HCT116 (cell line): ENCODE results near the gene TOPORS. TPM values are rescaled to one million over a fixed set of nuclear protein-coding genes. Genes with fewer than 3 reads are reported as not detected.

Experiments used
- ATAC-seq: fragments of 200-7000 bp; cut with Tn5 transposase; 2 replicates; pipeline ENCODE4 v1.9.1; 2020; ENCODE audit warnings: mild to moderate bottlenecking, moderate library complexity
- BruUV-seq: library from RNA; stranded (reverse); fragments of 400-500 nt; replicated peaks from 2 replicates; lab custom pipeline; 2021; lab: Mats Ljungman, UMichigan
- CTCF ChIA-PET: fragments of 300-600 bp; sonication (Branson Sonifier 250); formaldehyde crosslinking; loops from one replicate; lab custom pipeline; 2021; ENCODE audit warnings: antibody characterized with exemption; lab: Charles Lee
- POLR2A ChIA-PET: fragments of 300-600, 350-600 bp; sonication (Branson Sonifier 250); formaldehyde crosslinking; loops from one replicate; lab custom pipeline; 2021; ENCODE audit warnings: antibody characterized with exemption; lab: Charles Lee
- RAD21 ChIA-PET, 2 experiments: fragments of 300-600 bp; sonication (Branson Sonifier 250); formaldehyde crosslinking; loops; one replicate each; lab custom pipeline; 2023; ENCODE audit warnings: low total read pairs in 2 of 2; ENCODE audit not compliant: uncharacterized antibody in 2 of 2, unreplicated experiment in 2 of 2, low non-redundant PET in 1 of 2; lab: Charles Lee
- DNase-seq: peaks from one replicate; pipeline ENCODE4 v3.0.0-alpha.2; 2010; ENCODE audit warnings: low read depth, low spot score
- H2AFZ ChIP-seq: fragments of 200-600 bp; shearing (Covaris generic), sonication (generic); 2 replicates; pipeline ENCODE4 v1.6.1; 2017; ENCODE audit warnings: low read depth, mixed run types, mixed read lengths, antibody characterized with exemption, low read length; ENCODE audit not compliant: poor library complexity, severe bottlenecking
- H3K27ac ChIP-seq: 2 replicates; pipeline ENCODE4 v1.5.1; 2012; ENCODE audit warnings: low read depth, low read length
- H3K27me3 ChIP-seq: fragments of 200-600 bp; sonication (generic); 2 replicates; pipeline ENCODE4 v1.6.1; 2016; ENCODE audit warnings: mixed run types, low read length, mixed read lengths; ENCODE audit not compliant: insufficient read depth
- H3K36me3 ChIP-seq, 2 experiments: fragments of 200-500 bp in 1 of 2; fragments of 200-600 bp in 1 of 2; sonication (Bioruptor generic) in 1 of 2; sonication (generic) in 1 of 2; 2 replicates each; pipeline versions ENCODE4 v1.5.1 to v1.6.1; 2014 to 2016; ENCODE audit warnings: low read length in 2 of 2, inconsistent platforms in 1 of 2, mixed read lengths in 1 of 2, mixed run types in 1 of 2; ENCODE audit not compliant: insufficient read depth in 2 of 2, control insufficient read depth in 1 of 2
- H3K4me1 ChIP-seq, 2 experiments: fragments of 200-600 bp in 1 of 2; sonication (generic) in 1 of 2; 2 replicates each; pipeline versions ENCODE4 v1.5.1 to v1.6.1; 2012 to 2017; ENCODE audit warnings: low read length in 2 of 2, inconsistent platforms in 1 of 2, mild to moderate bottlenecking in 1 of 2, mixed read lengths in 1 of 2, mixed run types in 1 of 2, moderate library complexity in 1 of 2; ENCODE audit not compliant: insufficient read depth in 2 of 2, control insufficient read depth in 1 of 2
- H3K4me2 ChIP-seq: fragments of 200-600 bp; sonication (generic); 2 replicates; pipeline ENCODE4 v1.6.1; 2017; ENCODE audit warnings: mixed run types, low read length, mixed read lengths
- H3K4me3 ChIP-seq, 2 experiments: fragments of 200-600 bp in 1 of 2; sonication (generic) in 1 of 2; replicated peaks in 1 of 2; 2 replicates each; pipeline ENCODE4 v1.5.1; 2011 to 2016; ENCODE audit warnings: low read length in 2 of 2, control low read depth in 1 of 2, low read depth in 1 of 2, mild to moderate bottlenecking in 1 of 2, mixed read lengths in 1 of 2, mixed run types in 1 of 2
- H3K79me2 ChIP-seq: fragments of 200-600 bp; sonication (generic); 2 replicates; pipeline ENCODE4 v1.6.1; 2017; ENCODE audit warnings: mild to moderate bottlenecking, mixed run types, low read length, moderate library complexity, mixed read lengths; ENCODE audit not compliant: insufficient read depth
- H3K9ac ChIP-seq: fragments of 200-600 bp; sonication (generic); 2 replicates; pipeline ENCODE4 v1.6.1; 2016; ENCODE audit warnings: low read length, mixed read lengths
- H3K9me2 ChIP-seq: fragments of 200-600 bp; sonication (generic), shearing (Covaris generic); 2 replicates; pipeline ENCODE4 v1.6.1; 2017; ENCODE audit warnings: mixed run types, mild to moderate bottlenecking, moderate library complexity; ENCODE audit not compliant: insufficient read depth
- H3K9me3 ChIP-seq, 2 experiments: fragments of 200-500 bp in 1 of 2; fragments of 200-600 bp in 1 of 2; sonication (Bioruptor generic) in 1 of 2; sonication (generic) in 1 of 2; 2 replicates each; pipeline ENCODE4 v1.6.1; 2014 to 2017; ENCODE audit warnings: low read length in 2 of 2, mixed read lengths in 2 of 2, inconsistent platforms in 1 of 2, low read depth in 1 of 2, mild to moderate bottlenecking in 1 of 2, mixed run types in 1 of 2, moderate library complexity in 1 of 2; ENCODE audit not compliant: control insufficient read depth in 1 of 2, insufficient read depth in 1 of 2
- H4K20me1 ChIP-seq: fragments of 200-600 bp; sonication (generic), shearing (Covaris generic); 2 replicates; pipeline ENCODE4 v1.6.1; 2017; ENCODE audit warnings: mixed run types, mild to moderate bottlenecking, moderate library complexity; ENCODE audit not compliant: insufficient read depth
- CEBPB ChIP-seq: IDR thresholded peaks from 2 replicates; pipeline ENCODE4 v1.6.1; 2012; ENCODE audit warnings: low read depth
- EGR1 ChIP-seq: IDR thresholded peaks from 2 replicates; pipeline ENCODE4 v1.6.1; 2012; ENCODE audit warnings: low read depth
- EZH2 ChIP-seq: fragments of 200-600 bp; sonication (generic); IDR thresholded peaks from 2 replicates; pipeline ENCODE4 v1.6.1; 2017; ENCODE audit warnings: antibody characterized with exemption, mixed run types
- FOSL1 ChIP-seq: IDR thresholded peaks from 2 replicates; pipeline ENCODE4 v1.6.1; 2012; ENCODE audit warnings: low read depth
- JUND ChIP-seq: IDR thresholded peaks from 2 replicates; pipeline ENCODE4 v1.6.1; 2012
- POLR2A ChIP-seq: IDR thresholded peaks from 2 replicates; pipeline ENCODE4 v1.7.0; 2011; ENCODE audit warnings: borderline replicate concordance; ENCODE audit not compliant: insufficient read depth, insufficient read length; ENCODE audit errors: extremely low read depth
- POLR2AphosphoS5 ChIP-seq: IDR thresholded peaks from 2 replicates; pipeline ENCODE4 v1.6.1; 2011; ENCODE audit warnings: mild to moderate bottlenecking, low read depth, low read length, moderate library complexity
- RAD21 ChIP-seq: IDR thresholded peaks from 2 replicates; pipeline ENCODE4 v1.6.1; 2012; ENCODE audit warnings: low read depth, mild to moderate bottlenecking
- SIN3A ChIP-seq: IDR thresholded peaks from 2 replicates; pipeline ENCODE4 v1.6.1; 2012; ENCODE audit warnings: low read depth
- SP1 ChIP-seq: IDR thresholded peaks from 2 replicates; pipeline ENCODE4 v1.6.1; 2012; ENCODE audit warnings: low read depth
- TCF7L2 ChIP-seq: IDR thresholded peaks from 2 replicates; pipeline ENCODE4 v1.7.0; 2011; ENCODE audit warnings: borderline replicate concordance, inconsistent platforms; ENCODE audit not compliant: insufficient read depth, insufficient read length; ENCODE audit errors: extremely low read depth
- YY1 ChIP-seq: IDR thresholded peaks from 2 replicates; pipeline ENCODE4 v1.6.1; 2011; ENCODE audit warnings: low read length, low read depth, moderate library complexity, mild to moderate bottlenecking; ENCODE audit not compliant: insufficient replicate concordance; ENCODE audit errors: extremely low read depth
- ZFX ChIP-seq: fragments of 450-650 bp; IDR thresholded peaks from 2 replicates; pipeline ENCODE4 v1.6.1; 2017
- intact Hi-C: fragments of 100-400 bp; cut with micrococcal nuclease; formaldehyde crosslinking; loops from 2 replicates; pipeline ENCODE4 v1.10.0; 2022
- total RNA-seq: library from RNA; stranded (reverse); gene quantifications from one replicate; pipeline ENCODE4 v1.2.1, GENCODE V29; 2021; ENCODE audit not compliant: unreplicated experiment
- TF ChIP-seq, protein P1 (sequence below), 3 experiments: fragments of 200-600 bp in 1 of 3; sonication (generic) in 1 of 3; IDR thresholded peaks in 2 of 3; conservative IDR thresholded peaks in 1 of 3; 2 replicates each; pipeline ENCODE4 v1.5.1; 2012 to 2017; ENCODE audit warnings: low read depth in 2 of 3, low read length in 2 of 3, antibody characterized with exemption in 1 of 3, borderline replicate concordance in 1 of 3, control low read depth in 1 of 3, mild to moderate bottlenecking in 1 of 3, mixed read lengths in 1 of 3, mixed run types in 1 of 3, moderate library complexity in 1 of 3; ENCODE audit not compliant: insufficient read depth in 1 of 3
- TF ChIP-seq, protein P2 (sequence below): IDR thresholded peaks from 2 replicates; pipeline ENCODE4 v1.6.1; 2012; ENCODE audit warnings: low read depth
- TF ChIP-seq, protein P3 (sequence below): IDR thresholded peaks from 2 replicates; pipeline ENCODE4 v1.6.1; 2012

The TOPORS gene
- total RNA-seq, 1 experiment from 2014 or later, result 12.7 TPM

DNA sequence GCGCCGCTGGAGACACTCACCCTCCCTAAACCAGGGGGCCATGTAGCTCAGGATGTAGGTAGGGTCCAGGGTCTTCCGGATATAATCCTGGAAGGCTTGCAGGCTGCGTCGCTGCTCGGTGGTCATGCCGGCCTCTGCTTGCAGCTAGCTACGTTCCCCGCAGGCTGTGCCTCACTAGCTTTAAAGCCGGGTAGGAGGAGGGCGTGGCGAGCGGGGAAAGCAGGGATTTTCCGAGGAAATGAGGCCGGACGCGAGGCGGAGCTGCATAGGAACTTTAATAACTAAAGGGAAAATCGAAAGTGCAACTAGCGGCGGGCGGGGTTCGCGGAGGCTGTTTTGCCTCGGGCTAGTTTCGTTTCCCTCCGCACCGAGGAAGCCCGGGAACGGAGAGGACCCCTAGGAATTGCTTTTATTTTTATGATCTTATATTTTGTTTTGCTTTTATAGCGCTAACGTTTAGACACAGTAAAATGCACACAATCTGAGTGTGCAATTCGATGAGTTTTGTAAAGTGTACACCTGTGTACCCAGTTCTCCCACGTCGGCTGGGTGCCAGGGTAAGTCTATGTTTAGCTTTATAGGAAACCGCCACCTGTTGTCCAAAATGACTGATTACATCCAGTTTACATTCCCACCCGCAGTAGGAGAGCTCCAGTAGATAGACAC, 26.2 kb downstream of the TOPORS start, which contains the start of gene RIGI:
RIGI (minus strand) TSS at position 156 of the 666 bp plus-strand sequence; CDS start at position 126, 30 bp downstream.
- H4K20me1 ChIP-seq, result no peaks in the 10 kb centered on the region
- H3K27ac ChIP-seq, result peak within 1 kb of the TSS; percentile 76
- BruUV-seq, result no TSS peak
- intact Hi-C loops, result loop anchor here (1.0 to 2.0 kb wide), 3 partner anchors 47 to 147 kb away; partner anchors contain the start of genes ACO1 and NDUFB6
- no peaks in the 10 kb centered on the region for H3K9me3 ChIP-seq
- peak; percentile 85 for DNase-seq
- no peaks in the 10 kb centered on the region for H3K36me3 ChIP-seq
- ATAC-seq, result peak; percentile 86
- H3K79me2 ChIP-seq, result peaks cover 21% of the 10 kb centered on the region
- TF ChIP-seq FOSL1 (0 out of 2 replicates have a peak, but pooled peaks have one; percentile 8), EZH2 (no peak), SP1 (peak; percentile 60), TCF7L2 (peak; percentile 13), POLR2A (no peak), SIN3A (peak; percentile 75; the same call in 1 of the 2 replicates), CEBPB (no peak), ZFX (no peak), POLR2AphosphoS5 (peak; percentile 79), EGR1 (0 out of 2 replicates have a peak, but pooled peaks have one; percentile 41), YY1 (no peak), RAD21 (peak; percentile 73), JUND (peak; percentile 32; the same call in 1 of the 2 replicates)
- TF ChIP-seq, protein P1, sequence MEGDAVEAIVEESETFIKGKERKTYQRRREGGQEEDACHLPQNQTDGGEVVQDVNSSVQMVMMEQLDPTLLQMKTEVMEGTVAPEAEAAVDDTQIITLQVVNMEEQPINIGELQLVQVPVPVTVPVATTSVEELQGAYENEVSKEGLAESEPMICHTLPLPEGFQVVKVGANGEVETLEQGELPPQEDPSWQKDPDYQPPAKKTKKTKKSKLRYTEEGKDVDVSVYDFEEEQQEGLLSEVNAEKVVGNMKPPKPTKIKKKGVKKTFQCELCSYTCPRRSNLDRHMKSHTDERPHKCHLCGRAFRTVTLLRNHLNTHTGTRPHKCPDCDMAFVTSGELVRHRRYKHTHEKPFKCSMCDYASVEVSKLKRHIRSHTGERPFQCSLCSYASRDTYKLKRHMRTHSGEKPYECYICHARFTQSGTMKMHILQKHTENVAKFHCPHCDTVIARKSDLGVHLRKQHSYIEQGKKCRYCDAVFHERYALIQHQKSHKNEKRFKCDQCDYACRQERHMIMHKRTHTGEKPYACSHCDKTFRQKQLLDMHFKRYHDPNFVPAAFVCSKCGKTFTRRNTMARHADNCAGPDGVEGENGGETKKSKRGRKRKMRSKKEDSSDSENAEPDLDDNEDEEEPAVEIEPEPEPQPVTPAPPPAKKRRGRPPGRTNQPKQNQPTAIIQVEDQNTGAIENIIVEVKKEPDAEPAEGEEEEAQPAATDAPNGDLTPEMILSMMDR (IDR thresholded peaks at IDR 0.05 in 2 of 3, conservative IDR thresholded peaks at IDR 0.05 in 1 of 3; ENCODE audit: borderline replicate concordance in 1 of 3, insufficient read depth in 1 of 3, low read depth in 2 of 3, low read length in 2 of 3), result peak; percentile 49 to 59 (median 50); a peak in 5 of 6 replicates
- TF ChIP-seq, protein P2, sequence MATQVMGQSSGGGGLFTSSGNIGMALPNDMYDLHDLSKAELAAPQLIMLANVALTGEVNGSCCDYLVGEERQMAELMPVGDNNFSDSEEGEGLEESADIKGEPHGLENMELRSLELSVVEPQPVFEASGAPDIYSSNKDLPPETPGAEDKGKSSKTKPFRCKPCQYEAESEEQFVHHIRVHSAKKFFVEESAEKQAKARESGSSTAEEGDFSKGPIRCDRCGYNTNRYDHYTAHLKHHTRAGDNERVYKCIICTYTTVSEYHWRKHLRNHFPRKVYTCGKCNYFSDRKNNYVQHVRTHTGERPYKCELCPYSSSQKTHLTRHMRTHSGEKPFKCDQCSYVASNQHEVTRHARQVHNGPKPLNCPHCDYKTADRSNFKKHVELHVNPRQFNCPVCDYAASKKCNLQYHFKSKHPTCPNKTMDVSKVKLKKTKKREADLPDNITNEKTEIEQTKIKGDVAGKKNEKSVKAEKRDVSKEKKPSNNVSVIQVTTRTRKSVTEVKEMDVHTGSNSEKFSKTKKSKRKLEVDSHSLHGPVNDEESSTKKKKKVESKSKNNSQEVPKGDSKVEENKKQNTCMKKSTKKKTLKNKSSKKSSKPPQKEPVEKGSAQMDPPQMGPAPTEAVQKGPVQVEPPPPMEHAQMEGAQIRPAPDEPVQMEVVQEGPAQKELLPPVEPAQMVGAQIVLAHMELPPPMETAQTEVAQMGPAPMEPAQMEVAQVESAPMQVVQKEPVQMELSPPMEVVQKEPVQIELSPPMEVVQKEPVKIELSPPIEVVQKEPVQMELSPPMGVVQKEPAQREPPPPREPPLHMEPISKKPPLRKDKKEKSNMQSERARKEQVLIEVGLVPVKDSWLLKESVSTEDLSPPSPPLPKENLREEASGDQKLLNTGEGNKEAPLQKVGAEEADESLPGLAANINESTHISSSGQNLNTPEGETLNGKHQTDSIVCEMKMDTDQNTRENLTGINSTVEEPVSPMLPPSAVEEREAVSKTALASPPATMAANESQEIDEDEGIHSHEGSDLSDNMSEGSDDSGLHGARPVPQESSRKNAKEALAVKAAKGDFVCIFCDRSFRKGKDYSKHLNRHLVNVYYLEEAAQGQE, result no peak
- TF ChIP-seq, protein P3, sequence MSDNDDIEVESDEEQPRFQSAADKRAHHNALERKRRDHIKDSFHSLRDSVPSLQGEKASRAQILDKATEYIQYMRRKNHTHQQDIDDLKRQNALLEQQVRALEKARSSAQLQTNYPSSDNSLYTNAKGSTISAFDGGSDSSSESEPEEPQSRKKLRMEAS, result peak; percentile 47; the same call in 1 of the 2 replicates
- RAD21 ChIA-PET, result interaction anchor here (0.9 to 1.5 kb wide), 5 partner anchors 26 to 147 kb away, joined by 3 to 8 read pairs (median 4); partner anchors contain the start of genes ACO1 (in 1 of the 2) and SMIM27 (in 1 of the 2)
- peaks cover 11 to 22% of the 10 kb centered on the region in 2 experiments; a peak in 3 of 4 replicates for H3K4me1 ChIP-seq
- no peaks in the 10 kb centered on the region for H3K9me2 ChIP-seq
- POLR2A ChIA-PET, result interaction anchor here (1.1 to 1.4 kb wide), 2 partner anchors 10 to 147 kb away, joined by 3 to 5 read pairs; no protein-coding TSS in a partner anchor
- H3K4me3 ChIP-seq, result peak within 1 kb of the TSS; percentile 76 to 81
- CTCF ChIA-PET, result interaction anchor here (0.7 to 3.3 kb wide), 12 partner anchors 9 to 147 kb away, joined by 3 to 62 read pairs (median 6); partner anchors contain the start of genes ACO1 and TOPORS
- peak within 1 kb of the TSS; percentile 97 for H3K4me2 ChIP-seq
- H3K9ac ChIP-seq, result peak within 1 kb of the TSS; percentile 78
- no peaks in the 10 kb centered on the region for H3K27me3 ChIP-seq
- H2AFZ ChIP-seq, result peak within 1 kb of the TSS; percentile 82
